ENCODE data around the gene SEMA5A. TPM values are rescaled to one million over a fixed set of nuclear protein-coding genes. Genes with fewer than 3 reads are reported as not detected.

Gene SEMA5A
- total and polyA plus RNA-seq, 8 donors, result 18.2 to 29.5 (median 20.8) TPM

DNA sequence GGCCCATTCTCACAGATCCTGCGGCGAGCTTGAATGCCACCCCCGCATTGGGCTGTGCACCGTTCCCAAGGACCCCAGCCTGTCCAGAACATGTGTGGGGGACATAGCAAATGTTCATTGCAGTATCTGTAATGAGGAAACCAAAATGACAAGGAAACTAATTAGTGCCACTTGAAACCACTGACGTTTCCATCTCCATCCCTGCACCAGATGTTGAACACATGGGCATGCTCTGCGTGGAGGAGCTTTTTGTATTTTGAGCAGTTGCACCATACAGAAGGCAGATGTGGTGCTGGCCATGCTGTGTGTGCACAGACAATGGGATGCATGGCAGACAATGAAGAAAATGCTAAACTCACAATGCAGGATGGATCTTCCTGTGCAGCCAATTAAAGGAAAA lies 437.7 kb downstream of the SEMA5A start:
- Histone ChIP-seq H3K4me3 (no peak overlapping the region), H3K27me3 (no peaks in the 10 kb centered on the region), H3K4me1 (no peaks in the 10 kb centered on the region), H3K36me3 (no peaks in the 10 kb centered on the region), H3K27ac (no peak overlapping the region), H3K9me3 (no peaks in the 10 kb centered on the region)
- intact Hi-C loops (cut with DNase I), result no loop called here
- no peak for ATAC-seq
- DNase-seq, result no peak
- TF ChIP-seq CTCF (IDR thresholded peaks at IDR 0.05), result no peak

DNA sequence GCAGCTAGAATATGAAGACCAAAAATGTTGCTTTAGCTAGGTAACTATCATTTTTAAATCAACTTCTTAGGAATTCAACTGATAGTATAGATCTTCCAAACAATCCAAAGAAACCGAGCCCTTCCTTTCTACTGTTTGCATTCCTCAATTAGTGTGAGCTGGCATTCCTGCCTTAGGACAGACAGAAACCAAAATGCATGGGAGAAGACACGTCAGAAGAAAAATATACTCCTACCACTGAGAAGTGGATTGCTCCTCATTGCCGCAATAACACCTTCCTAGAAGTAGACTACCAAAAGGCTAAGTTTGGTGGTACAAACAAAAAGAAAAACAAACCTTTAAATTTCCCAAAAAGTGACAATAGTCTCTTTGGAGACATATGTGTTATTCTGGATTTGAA lies 440.0 kb downstream of the SEMA5A start:
- Histone ChIP-seq H3K27ac (no peak overlapping the region), H3K36me3 (no peaks in the 10 kb centered on the region), H3K27me3 (no peaks in the 10 kb centered on the region), H3K4me3 (no peak overlapping the region), H3K9me3 (no peaks in the 10 kb centered on the region), H3K4me1 (no peaks in the 10 kb centered on the region)
- no peak for DNase-seq
- intact Hi-C loops (cut with DNase I), result no loop called here
- no peak for TF ChIP-seq CTCF (IDR thresholded peaks at IDR 0.05)
- ATAC-seq, result no peak

GRCh38 chr5:9104571-9105339 lies 441.1 kb downstream of the SEMA5A start:
- intact Hi-C loops (cut with DNase I), result no loop called here
- no peaks in the 10 kb centered on the region for H3K9me3 ChIP-seq
- ATAC-seq (peak; percentile 73), DNase-seq (no peak)
- no peaks in the 10 kb centered on the region for H3K4me1 ChIP-seq
- H3K36me3 ChIP-seq, result no peaks in the 10 kb centered on the region
- no peak for TF ChIP-seq CTCF (IDR thresholded peaks at IDR 0.05)
- no peak overlapping the region for H3K4me3 ChIP-seq
- H3K27ac ChIP-seq, result no peak overlapping the region
- H3K27me3 ChIP-seq, result no peaks in the 10 kb centered on the region

GRCh38 chr5:9103290-9103689 lies 442.6 kb downstream of the SEMA5A start:
- no peak for TF ChIP-seq CTCF (IDR thresholded peaks at IDR 0.05)
- ATAC-seq (no peak), DNase-seq (no peak)
- intact Hi-C loops (cut with DNase I), result no loop called here
- Histone ChIP-seq H3K27me3 (no peaks in the 10 kb centered on the region), H3K9me3 (no peaks in the 10 kb centered on the region), H3K36me3 (no peaks in the 10 kb centered on the region), H3K4me3 (no peak overlapping the region), H3K4me1 (no peaks in the 10 kb centered on the region), H3K27ac (no peak overlapping the region)

DNA sequence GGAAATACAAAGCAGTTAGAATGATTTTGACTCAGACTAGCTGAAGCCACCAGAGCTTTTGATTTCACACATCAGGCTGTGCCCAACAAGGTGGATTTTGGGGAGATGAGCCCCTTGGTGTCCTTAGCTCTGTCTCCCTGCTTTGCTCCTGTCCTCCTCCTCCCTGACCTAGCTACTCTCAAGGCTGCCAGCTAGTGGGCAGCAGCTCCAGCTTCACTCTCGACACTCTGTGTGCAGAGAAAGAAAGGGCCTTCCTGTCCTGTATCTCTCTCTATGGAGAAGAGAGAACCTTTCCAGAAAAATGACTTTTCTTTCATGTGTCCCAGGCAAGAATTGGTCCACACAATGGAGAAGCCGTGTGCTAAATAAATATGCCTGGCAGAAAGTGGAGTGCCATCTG lies 446.2 kb downstream of the SEMA5A start:
- Histone ChIP-seq H3K36me3 (no peaks in the 10 kb centered on the region), H3K9me3 (no peaks in the 10 kb centered on the region), H3K27me3 (no peaks in the 10 kb centered on the region), H3K4me1 (no peaks in the 10 kb centered on the region), H3K4me3 (no peak overlapping the region), H3K27ac (no peak overlapping the region)
- DNase-seq (no peak), ATAC-seq (no peak)
- TF ChIP-seq CTCF (IDR thresholded peaks at IDR 0.05), result no peak
- intact Hi-C loops (cut with DNase I), result no loop called here
